IPS DF 19.7 (cell line): ENCODE results near the gene PIF1.
A peak's percentile ranks its signal among the peaks of the same experiment; 100 is the strongest.
"Not testable (repeated sequence)": the region's sequence is repeated elsewhere in the genome, so short reads cannot be mapped to it uniquely, and the experiment has no call there.

ENCODE experiments used
- DNase-seq: peaks from one replicate; pipeline ENCODE4 v3.0.0-alpha.2; 2013; ENCODE audit warnings: low read depth, low spot score

PIF1 gene

DNA sequence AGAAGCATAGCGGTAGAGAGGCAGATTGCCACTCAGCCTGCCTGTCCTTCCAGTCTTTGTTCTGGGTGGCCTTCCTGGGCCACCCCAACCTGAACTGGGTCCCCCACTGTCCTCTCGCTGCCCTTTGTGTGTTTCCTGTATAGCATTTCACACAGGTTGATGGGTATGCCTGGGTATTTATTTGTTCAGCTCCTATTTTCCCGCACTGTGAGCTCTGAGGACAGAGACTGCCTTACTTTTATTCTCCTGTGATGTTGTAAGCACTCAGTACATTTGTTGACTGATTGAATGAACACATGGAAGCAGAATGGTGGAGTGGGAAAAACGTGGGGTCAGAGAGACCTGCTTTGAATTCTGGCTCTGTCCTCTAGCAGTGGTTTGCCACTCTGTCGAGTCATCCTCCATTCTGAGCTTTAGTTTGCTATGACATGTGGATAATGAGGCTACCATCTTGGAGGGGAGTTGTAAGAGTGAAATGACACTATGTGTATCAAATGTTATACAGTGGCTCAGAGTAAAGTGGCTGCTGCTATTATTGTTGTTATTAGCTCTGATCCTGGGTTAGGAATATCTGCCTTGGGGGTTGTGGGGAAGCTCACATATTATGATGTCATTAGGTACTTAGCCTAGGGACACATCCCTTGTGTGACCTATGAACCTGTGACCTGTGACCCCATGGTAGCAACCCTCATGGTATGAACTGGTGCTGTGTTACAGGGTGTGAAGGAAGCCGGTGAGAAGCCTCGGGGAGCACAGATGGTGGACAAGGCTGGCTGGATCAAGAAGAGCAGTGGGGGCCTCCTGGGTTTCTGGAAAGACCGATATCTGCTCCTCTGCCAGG lies 22.6 kb upstream of the PIF1 start:
- DNase-seq: no peak

GRCh38 chr15:64847448-64847847 lies 22.0 kb upstream of the PIF1 start:
- DNase-seq: no peak

GRCh38 chr15:64847016-64847415 lies 21.6 kb upstream of the PIF1 start:
- no peak for DNase-seq

DNA sequence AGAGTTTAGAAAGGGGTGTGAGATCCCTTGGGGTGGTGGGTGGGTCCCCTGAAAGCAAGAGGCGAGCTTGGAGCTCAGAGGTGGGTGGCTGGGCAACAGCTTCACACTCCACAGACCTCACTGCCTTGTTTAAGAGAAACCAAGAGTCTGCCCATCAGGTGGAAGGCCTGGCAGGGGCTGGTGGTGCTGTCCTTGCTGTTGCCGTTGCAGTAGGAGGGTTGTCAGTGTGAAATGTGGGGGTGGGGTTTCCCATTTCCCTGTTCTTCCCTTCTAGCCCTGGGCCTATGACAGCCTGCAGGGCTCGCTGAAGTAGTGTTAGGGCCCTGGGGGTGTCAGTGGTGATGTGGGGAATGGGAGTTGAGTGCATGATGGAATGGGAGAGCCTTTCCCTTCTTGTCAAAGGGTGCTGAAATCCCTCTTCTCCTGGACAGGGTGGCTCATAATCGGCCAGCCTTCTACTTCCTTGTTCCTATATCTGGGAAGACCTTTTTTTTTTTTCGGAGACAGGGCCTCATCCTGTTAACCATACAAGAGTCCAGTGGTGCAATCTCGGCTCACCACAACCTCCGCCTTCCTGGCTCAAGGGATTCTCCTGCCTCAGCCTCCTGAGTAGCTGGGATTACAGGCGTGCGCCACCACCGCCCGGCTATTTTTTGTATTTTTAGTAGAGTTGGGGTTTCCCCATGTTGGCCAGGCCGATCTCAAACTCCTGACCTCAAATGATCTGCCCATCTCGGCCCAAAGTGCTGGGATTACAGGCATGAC lies 20.6 kb upstream of the PIF1 start:
- no peak for DNase-seq

DNA sequence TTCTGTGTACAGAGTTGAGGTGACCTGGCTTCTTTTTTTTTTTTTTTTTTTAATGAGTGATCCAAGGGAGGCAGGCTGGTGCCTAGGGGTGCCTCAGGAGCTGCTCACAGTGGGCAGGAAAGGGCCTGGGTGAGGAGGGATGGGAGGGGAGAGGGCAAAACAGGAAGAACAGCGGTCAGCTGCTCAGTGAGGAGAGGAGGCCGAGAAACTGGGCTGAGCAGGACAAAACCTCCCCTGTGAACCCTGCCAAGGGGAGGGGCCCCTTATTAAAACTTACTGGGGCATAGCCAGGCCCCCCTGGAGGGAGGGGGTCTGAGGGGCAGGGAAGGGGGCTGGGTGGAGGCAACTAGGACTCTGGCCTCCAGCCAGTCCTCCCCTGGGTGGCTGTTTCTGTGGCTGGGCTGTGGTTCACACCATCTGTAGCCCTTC lies 19.8 kb upstream of the PIF1 start:
- DNase-seq: no peak

GRCh38 chr15:64844576-64845145 lies 19.2 kb upstream of the PIF1 start:
- DNase-seq: no peak

DNA sequence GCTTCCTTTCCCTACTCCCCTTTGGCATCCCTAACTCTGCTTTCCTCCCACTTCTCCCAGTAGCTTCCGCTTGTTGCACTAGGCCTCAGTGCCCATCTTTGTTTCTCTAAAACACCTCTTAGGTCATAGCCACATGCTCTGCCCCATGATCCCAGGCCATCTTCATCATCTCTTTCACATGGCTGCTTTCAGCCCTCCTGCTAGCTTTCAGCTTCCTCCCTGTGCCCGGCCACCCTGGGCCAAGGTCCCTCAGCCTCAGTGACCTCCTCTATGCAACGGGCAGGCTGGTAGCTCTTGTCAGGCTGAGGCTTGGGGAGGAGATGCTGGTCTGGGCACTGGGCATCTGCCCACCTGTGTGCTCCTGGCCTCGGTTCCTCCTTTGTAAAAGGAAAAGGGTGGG lies 18.5 kb upstream of the PIF1 start:
- DNase-seq: no peak

DNA sequence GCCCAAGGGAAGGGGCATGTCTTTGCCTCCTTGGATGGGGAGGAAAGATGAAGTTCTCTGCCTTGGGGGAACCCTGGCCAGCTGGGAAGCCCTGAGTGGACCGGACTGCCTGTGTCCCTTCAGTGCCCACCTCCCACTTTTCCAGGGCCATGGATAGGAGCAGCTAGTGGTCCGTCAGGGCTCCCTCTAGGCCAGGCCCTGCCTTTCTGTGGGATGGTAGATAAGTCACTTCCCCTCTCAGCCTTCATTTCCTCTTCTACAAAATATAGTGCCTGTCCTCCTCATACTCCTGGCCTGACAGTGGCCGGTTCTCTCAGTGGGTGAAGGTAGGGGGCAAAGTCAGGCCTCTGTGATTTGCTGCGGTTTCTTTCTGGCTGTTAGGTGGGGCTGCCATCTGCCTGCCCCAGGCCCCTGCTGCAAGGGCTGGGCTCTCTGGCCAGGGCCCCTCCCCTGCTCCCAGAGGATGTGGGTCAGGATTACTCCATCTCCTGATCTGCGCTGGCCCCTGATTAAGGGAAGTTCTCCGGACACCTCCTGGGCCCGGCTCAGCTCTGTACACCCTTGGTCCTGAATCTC lies 17.6 kb upstream of the PIF1 start:
- DNase-seq: no peak

DNA sequence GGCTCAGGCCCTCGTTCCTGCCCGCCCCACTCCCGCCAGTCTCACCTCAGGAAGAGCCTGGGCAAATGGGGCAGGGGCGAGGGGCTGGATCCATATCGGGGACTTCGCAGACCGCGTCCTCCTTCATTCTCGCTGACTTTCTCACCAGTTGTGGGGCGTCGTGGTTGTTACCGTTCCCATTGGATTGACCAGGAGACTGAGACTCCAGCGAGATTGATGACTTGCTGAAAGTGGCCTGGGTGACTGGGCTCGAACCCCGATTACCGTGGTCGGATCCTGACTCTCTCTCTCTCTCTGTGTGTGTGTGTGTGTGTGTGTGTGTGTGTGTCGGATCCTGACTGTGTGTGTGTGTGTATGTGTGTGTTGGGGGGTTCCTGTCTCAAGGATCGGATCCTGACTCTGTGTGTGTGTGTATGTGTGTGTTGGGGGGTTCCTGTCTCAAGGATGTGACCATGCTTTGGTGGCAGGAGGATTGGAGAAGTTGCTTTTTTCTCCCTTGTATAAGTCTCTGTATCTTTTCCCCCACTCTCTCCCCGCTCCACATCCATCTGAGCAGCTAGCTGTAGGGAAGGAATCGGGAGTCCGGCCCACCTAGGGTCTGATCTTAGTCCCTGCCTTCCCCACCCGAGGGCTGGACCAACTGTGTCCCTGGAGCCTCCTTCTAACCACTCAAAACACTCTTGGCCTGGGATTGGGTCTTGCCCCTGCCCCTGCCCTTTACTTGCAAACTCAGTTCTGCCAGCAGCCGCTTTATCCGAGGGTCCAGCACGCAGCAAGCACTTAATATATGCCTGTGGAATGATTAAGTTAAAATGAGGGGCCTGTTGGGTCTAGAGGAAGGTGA lies 16.9 kb upstream of the PIF1 start:
- DNase-seq: no peak

DNA sequence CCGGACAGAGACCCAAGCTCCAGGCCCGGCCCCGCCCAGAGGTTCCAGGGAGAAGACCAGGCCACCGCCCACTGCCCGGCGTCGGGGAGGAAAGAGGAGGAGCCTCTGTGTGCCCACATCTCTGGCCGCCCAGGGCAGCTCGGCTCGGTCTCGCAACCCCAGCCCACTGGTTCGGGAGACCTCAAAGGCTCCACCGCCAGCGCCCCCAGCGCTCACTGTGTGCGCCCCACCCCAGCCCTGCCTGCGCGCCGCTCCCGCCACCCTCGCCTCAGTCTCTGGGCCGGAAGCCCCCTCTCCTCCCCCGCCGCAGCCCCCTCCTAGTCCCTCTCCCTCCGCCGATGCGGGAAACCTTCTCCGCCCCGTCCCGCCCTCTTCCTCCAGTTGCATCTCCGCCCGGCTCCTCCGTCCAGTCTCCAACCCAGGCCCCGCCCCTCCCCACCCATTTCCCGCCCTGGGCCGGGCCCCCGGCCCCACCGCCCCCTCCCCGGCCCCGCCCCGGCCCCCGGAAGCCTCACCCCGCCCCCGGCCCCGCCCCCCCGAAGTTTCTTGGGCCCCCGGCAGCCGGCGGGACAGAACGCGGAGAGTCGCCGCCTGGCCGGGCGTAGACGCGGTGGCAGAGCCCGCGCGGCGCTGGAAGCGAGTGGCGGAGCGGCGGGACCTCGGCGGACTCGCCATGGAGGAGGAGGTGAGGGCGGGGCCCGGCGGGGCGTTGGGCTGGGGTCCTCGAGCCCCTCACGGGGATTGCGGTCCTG lies 16.1 kb upstream of the PIF1 start, which contains the start of gene PLEKHO2:
PLEKHO2 (plus strand) TSS at position 572 of the 752 bp plus-strand sequence; CDS start at position 674, 102 bp downstream.
- peak; percentile 79 for DNase-seq

DNA sequence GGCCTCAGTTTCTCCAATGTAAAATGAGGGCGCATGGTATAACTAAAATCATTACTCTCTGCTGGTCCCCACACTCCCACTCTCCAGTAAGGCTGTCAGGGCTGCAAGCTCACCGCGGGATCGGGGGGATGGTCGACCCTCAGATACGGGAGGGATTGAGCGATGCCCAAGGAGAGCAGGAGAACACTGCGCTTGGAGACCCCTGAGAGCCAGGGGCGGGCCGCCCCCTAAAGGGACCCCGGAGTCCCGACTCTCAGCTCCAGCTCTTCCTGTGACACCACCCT lies 15.6 kb upstream of the PIF1 start:
- DNase-seq: no peak

DNA sequence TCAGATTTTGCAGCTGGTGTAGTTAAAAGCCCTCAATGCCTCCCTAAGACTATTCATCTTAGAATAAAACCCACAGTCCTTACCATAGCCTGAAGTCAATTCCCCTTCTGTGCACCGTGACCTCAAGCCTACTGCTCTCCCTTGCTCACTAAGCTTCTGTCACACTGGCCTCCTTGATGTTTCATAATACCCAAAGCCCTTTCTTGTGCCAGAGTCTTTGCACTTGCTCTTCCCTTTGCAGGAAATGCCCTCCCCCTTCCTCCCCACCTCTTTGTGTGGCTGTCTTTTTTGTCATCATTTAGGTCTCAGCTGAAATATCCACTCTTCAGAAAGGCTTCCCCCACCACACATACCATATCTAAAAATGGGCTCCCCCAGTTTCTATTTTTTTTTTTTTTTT lies 12.1 kb upstream of the PIF1 start:
- DNase-seq: no peak

GRCh38 chr15:64836023-64836536 lies 10.6 kb upstream of the PIF1 start:
- DNase-seq: no peak

GRCh38 chr15:64833690-64834089 lies 8.2 kb upstream of the PIF1 start:
- DNase-seq: no peak

DNA sequence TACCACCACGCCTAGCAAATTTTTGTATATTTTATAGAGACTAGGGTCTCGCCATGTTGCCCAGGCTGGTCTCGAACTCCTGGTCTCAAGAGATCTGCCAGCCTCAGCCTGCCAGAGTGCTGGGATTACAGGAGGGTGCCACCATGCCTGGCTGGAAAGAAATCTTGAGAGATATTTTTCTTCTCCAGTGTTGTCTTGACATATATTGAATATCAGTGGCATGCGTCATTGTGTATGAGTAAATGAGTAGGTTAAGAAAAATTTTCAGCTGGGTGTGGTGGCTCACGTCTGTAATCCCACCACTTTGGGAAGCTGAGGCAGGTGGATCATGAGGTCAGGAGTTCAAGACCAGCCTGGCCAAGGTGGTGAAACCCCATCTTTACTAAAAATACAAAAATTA lies 3.5 kb upstream of the PIF1 start:
- DNase-seq: no peak

- no peak for DNase-seq
Measured at GRCh38 chr15:64824929-64825430, 467 bp downstream of the PIF1 start.

DNA sequence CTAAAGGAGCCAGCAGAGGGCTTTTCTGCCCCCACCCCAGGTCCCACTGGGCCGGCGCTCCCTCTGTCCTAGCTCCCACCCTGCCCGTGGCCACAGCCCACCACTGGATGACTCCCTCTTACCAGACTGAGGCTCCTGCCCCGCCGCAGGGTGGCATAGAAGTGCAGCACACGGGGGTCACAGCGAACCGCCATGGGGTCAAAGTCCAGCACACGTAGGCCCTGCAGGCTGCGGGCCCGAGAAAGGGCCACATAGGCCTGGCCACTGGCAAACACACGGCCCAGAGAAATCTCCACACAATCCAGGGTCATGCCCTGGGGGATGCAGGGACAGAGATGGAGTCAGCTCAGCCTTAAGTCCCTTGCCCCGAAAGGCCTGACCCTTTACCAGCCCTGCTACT lies 9.0 kb downstream of the PIF1 start:
- DNase-seq: no peak

DNA sequence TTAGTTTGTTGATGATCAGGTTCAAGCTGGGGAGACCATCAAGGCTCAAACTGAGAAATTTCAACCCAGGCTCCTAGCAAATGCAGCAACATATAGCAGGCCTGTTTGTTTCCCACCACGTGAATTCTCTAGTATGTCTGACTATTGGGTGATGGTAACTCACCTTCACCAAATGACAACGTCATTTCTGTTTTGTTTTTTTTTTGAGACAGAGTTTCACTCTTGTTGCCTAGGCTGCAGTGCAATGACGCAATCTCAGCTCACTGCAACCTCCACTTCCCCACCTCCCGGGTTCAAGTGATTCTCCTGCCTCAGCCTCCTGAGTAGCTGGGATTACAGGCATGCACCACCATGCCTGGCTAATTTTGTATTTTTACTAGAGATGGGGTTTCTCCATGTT lies 10.5 kb downstream of the PIF1 start:
- DNase-seq: not testable (repeated sequence)

DNA sequence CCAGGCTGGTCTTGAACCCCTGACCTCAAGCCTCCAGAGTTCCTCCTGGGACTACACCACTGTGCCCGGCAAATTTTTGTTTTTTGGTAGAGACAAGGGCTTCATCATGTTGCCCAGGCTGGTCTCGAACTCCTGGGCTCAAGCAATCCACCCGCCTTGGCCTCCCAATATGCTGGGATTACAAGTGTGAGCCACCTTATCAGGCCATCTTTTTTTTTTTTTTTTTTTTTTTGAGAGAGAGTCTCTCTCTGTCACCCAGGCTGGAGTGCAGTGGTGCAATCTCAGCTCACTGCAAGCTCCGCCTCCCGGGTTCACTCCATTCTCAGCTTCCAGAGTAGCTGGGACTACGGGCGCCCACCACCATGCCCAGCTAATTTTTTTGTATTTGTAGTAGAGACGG lies 11.2 kb downstream of the PIF1 start:
- DNase-seq: not testable (repeated sequence)

DNA sequence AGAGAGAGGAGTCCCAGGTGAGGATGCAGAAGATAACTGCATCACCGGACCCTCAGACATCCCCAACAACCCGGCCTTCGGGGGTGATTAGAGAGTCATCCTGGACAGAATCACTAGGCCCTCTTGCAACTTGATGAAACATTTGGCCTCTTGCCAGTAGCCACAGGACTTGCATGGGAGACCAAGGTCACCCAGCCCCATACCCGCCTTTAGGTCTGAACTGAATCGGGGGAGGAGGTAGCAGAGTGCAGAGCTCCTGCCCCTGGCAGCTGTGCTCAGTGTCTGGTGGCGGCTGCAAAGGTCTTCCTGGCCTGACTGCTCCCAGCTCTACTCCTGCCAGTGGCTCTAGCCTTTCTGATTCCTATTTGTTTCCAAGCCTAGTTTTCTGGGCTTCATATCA lies 12.4 kb downstream of the PIF1 start:
- no peak for DNase-seq
